H9 (cell line): ENCODE results near the gene MYH11. TPM values are rescaled to one million over a fixed set of nuclear protein-coding genes. Genes with fewer than 3 reads are reported as not detected.

Source experiments
- DNase-seq: peaks from one replicate; pipeline ENCODE4 v3.0.0-alpha.2; 2017
- H2AFZ ChIP-seq: one replicate; pipeline ENCODE4 v1.6.1; 2013; ENCODE audit warnings: mild to moderate bottlenecking, low read length, control low read depth, moderate library complexity
- H2AK5ac ChIP-seq: 2 replicates; pipeline ENCODE4 v1.6.1; 2013; ENCODE audit warnings: low read length, control low read depth, mixed read lengths; ENCODE audit not compliant: insufficient read length
- H2BK120ac ChIP-seq: one replicate; pipeline ENCODE4 v1.6.1; 2013; ENCODE audit warnings: low read depth, mild to moderate bottlenecking, low read length, control low read depth, inconsistent platforms; ENCODE audit not compliant: poor library complexity, severe bottlenecking
- H2BK12ac ChIP-seq: 2 replicates; pipeline ENCODE4 v1.6.1; 2013; ENCODE audit warnings: low read length, control low read depth, mixed read lengths, low read depth; ENCODE audit not compliant: insufficient read length
- H2BK15ac ChIP-seq: 2 replicates; pipeline ENCODE4 v1.6.1; 2013; ENCODE audit warnings: low read depth, low read length, control low read depth
- H2BK20ac ChIP-seq: one replicate; pipeline ENCODE4 v1.6.1; 2013; ENCODE audit warnings: low read depth, mild to moderate bottlenecking, low read length, control low read depth, inconsistent platforms; ENCODE audit not compliant: poor library complexity, severe bottlenecking
- H2BK5ac ChIP-seq: 2 replicates; pipeline ENCODE4 v1.6.1; 2013; ENCODE audit warnings: low read length, control low read depth, mixed read lengths; ENCODE audit not compliant: insufficient read length
- H3K14ac ChIP-seq: 2 replicates; pipeline ENCODE4 v1.6.1; 2013; ENCODE audit warnings: low read length, control low read depth; ENCODE audit not compliant: insufficient read depth
- H3K18ac ChIP-seq: 2 replicates; pipeline ENCODE4 v1.6.1; 2013; ENCODE audit warnings: low read depth, mild to moderate bottlenecking, mixed read lengths, low read length, control low read depth; ENCODE audit not compliant: insufficient read length
- H3K23ac ChIP-seq: 2 replicates; pipeline ENCODE4 v1.6.1; 2013; ENCODE audit warnings: low read length, control low read depth, mixed read lengths, low read depth; ENCODE audit not compliant: insufficient read length
- H3K23me2 ChIP-seq: 2 replicates; pipeline ENCODE4 v1.6.1; 2013; ENCODE audit warnings: low read depth, mild to moderate bottlenecking, mixed read lengths, low read length, control low read depth; ENCODE audit not compliant: insufficient read length, poor library complexity, severe bottlenecking
- H3K27ac ChIP-seq: 2 replicates; pipeline ENCODE4 v1.5.1; 2013; ENCODE audit warnings: low read length, control low read depth, mixed read lengths, low read depth; ENCODE audit not compliant: insufficient read length
- H3K27me3 ChIP-seq: 2 replicates; pipeline ENCODE4 v1.6.1; 2013; ENCODE audit warnings: low read length, control low read depth, inconsistent platforms; ENCODE audit not compliant: insufficient read depth
- H3K4ac ChIP-seq: 2 replicates; pipeline ENCODE4 v1.6.1; 2013; ENCODE audit warnings: low read depth, mild to moderate bottlenecking, control low read depth, inconsistent platforms, low read length, moderate library complexity
- H3K4me1 ChIP-seq: 2 replicates; pipeline ENCODE4 v1.6.1; 2013; ENCODE audit warnings: low read length, control low read depth, inconsistent platforms; ENCODE audit not compliant: insufficient read depth
- H3K4me2 ChIP-seq: 2 replicates; pipeline ENCODE4 v1.6.1; 2013; ENCODE audit warnings: low read length, control low read depth, mixed read lengths; ENCODE audit not compliant: insufficient read length, insufficient read depth
- H3K56ac ChIP-seq: 2 replicates; pipeline ENCODE4 v1.6.1; 2013; ENCODE audit warnings: low read depth, mild to moderate bottlenecking, mixed read lengths, low read length, control low read depth; ENCODE audit not compliant: insufficient read length
- H3K79me1 ChIP-seq: 2 replicates; pipeline ENCODE4 v1.6.1; 2013; ENCODE audit warnings: low read depth, mild to moderate bottlenecking, moderate library complexity, low read length, control low read depth, inconsistent platforms; ENCODE audit not compliant: insufficient read depth, poor library complexity, severe bottlenecking
- H3K79me2 ChIP-seq: 2 replicates; pipeline ENCODE4 v1.6.1; 2013; ENCODE audit warnings: low read length, control low read depth, inconsistent platforms; ENCODE audit not compliant: insufficient read depth
- H3K9ac ChIP-seq: 2 replicates; pipeline ENCODE4 v1.6.1; 2013; ENCODE audit warnings: low read length, control low read depth, mixed read lengths; ENCODE audit not compliant: insufficient read length; ENCODE audit errors: extremely low read depth
- H3K9me3 ChIP-seq: one replicate; pipeline ENCODE4 v1.6.1; 2013; ENCODE audit warnings: low read depth, low read length, inconsistent platforms; ENCODE audit not compliant: control insufficient read depth
- H3T11ph ChIP-seq: one replicate; pipeline ENCODE4 v1.6.1; 2013; ENCODE audit warnings: mild to moderate bottlenecking, low read length, control low read depth, inconsistent platforms
- H4K20me1 ChIP-seq: one replicate; pipeline ENCODE4 v1.6.1; 2013; ENCODE audit not compliant: control insufficient read depth, insufficient read length, insufficient read depth
- H4K5ac ChIP-seq: 2 replicates; pipeline ENCODE4 v1.6.1; 2013; ENCODE audit warnings: low read depth, mild to moderate bottlenecking, mixed read lengths, low read length, control low read depth; ENCODE audit not compliant: insufficient read length
- H4K8ac ChIP-seq: replicated peaks from 2 replicates; pipeline ENCODE4 v1.6.1; 2013; ENCODE audit warnings: low read length, control low read depth, mixed read lengths, low read depth; ENCODE audit not compliant: insufficient read length
- H4K91ac ChIP-seq: 2 replicates; pipeline ENCODE4 v1.6.1; 2013; ENCODE audit warnings: low read depth, mild to moderate bottlenecking, moderate library complexity, mixed read lengths, low read length, control low read depth; ENCODE audit not compliant: insufficient read length
- H3K27ac Mint-ChIP-seq, 3 experiments: 2 replicates in 2 of 3; 3 replicates in 1 of 3; pipeline ENCODE4 v1.8.0; 2020 to 2021; ENCODE audit warnings: mixed read lengths in 3 of 3, mild to moderate bottlenecking in 1 of 3, moderate library complexity in 1 of 3
- H3K27me3 Mint-ChIP-seq: 2 replicates; pipeline ENCODE4 v1.8.0; 2021; ENCODE audit warnings: low read depth, mild to moderate bottlenecking, moderate library complexity, mixed read lengths
- H3K36me3 Mint-ChIP-seq, 3 experiments: 2 replicates in 2 of 3; 3 replicates in 1 of 3; pipeline ENCODE4 v1.8.0; 2020 to 2021; ENCODE audit warnings: low read depth in 3 of 3, mixed read lengths in 3 of 3; ENCODE audit not compliant: insufficient read depth in 1 of 3
- H3K4me1 Mint-ChIP-seq, 2 experiments: 2 replicates each; pipeline ENCODE4 v1.8.0; 2020; ENCODE audit warnings: mixed read lengths in 2 of 2
- H3K4me3 Mint-ChIP-seq, 2 experiments: 2 replicates in 1 of 2; 3 replicates in 1 of 2; pipeline ENCODE4 v1.8.0; 2020 to 2021; ENCODE audit warnings: mild to moderate bottlenecking in 2 of 2, mixed read lengths in 2 of 2, moderate library complexity in 1 of 2
- H3K9me3 Mint-ChIP-seq, 2 experiments: 2 replicates in 1 of 2; 3 replicates in 1 of 2; pipeline ENCODE4 v1.8.0; 2020; ENCODE audit warnings: mild to moderate bottlenecking in 2 of 2, mixed read lengths in 2 of 2, moderate library complexity in 1 of 2
- CTCF ChIP-seq: fragments of 200-600 bp; sonication (generic); conservative IDR thresholded peaks from 3 replicates; pipeline ENCODE4 v1.8.0; 2021; ENCODE audit warnings: antibody characterized with exemption, mild to moderate bottlenecking
- WGBS: extraction: QIAGEN DNeasy Blood & Tissue Kit; methylation state at CpG from one replicate; pipeline ENCODE4 v1.1.7; 2013; ENCODE audit warnings: missing lambda C conversion rate, low lambda C conversion rate, mixed read lengths; ENCODE audit not compliant: insufficient read length; ENCODE audit errors: extremely low coverage; 5-methylcytosine and 5-hydroxymethylcytosine counted together
- total RNA-seq: library from RNA; stranded (reverse); gene quantifications from 2 replicates; pipeline ENCODE4 v1.2.1, GENCODE V29; 2021

MYH11 gene
- total RNA-seq, 1 experiment from 2014 or later: 0.42 TPM

- Histone ChIP-seq H3K4ac (no peak overlapping the region), H3K4me1 (no peaks in the 10 kb centered on the region), H4K20me1 (no peaks in the 10 kb centered on the region), H3K23ac (no peak overlapping the region), H3K4me2 (no peak overlapping the region), H2BK15ac (no peak overlapping the region), H3K79me1 (no peaks in the 10 kb centered on the region), H3K9me3 (no peaks in the 10 kb centered on the region), H4K5ac (no peak overlapping the region), H2AFZ (no peak overlapping the region), H3K14ac (no peak overlapping the region), H4K8ac (no peak overlapping the region), H2BK20ac (no peak overlapping the region), H2AK5ac (no peak overlapping the region), H3T11ph (no peak overlapping the region), H4K91ac (no peak overlapping the region), H3K27ac (no peak overlapping the region), H2BK12ac (no peak overlapping the region), H3K56ac (no peak overlapping the region), H2BK120ac (no peak overlapping the region), H3K79me2 (no peaks in the 10 kb centered on the region), H2BK5ac (no peak overlapping the region), H3K18ac (no peak overlapping the region), H3K27me3 (no peaks in the 10 kb centered on the region), H3K23me2 (no peaks in the 10 kb centered on the region), H3K9ac (no peak overlapping the region)
- Mint-ChIP-seq H3K27me3 (no peaks in the 10 kb centered on the region), H3K4me3 (no peak overlapping the region), H3K4me1 (no peaks in the 10 kb centered on the region), H3K9me3 (no peaks in the 10 kb centered on the region), H3K27ac (peak overlapping the region in 1 of 3 experiments; percentile 81; a peak in 2 of 7 replicates), H3K36me3 (peaks cover 16 to 41% (median 40%) of the 10 kb centered on the region in 3 experiments)
- WGBS: no CpG with 5 or more reads among the region's 7 CpGs
- no peak for DNase-seq
- no peak for TF ChIP-seq CTCF
Observed at GRCh38 chr16:15674571-15674970, 182.3 kb downstream of the MYH11 start.
